Fibroblast of the conjunctiva (primary cell): ENCODE data around the gene DNAJC21.

Source experiments
- DNase-seq: peaks from one replicate; pipeline ENCODE4 v3.0.0-alpha.2; 2010; ENCODE audit warnings: low read depth

Gene DNAJC21

DNA sequence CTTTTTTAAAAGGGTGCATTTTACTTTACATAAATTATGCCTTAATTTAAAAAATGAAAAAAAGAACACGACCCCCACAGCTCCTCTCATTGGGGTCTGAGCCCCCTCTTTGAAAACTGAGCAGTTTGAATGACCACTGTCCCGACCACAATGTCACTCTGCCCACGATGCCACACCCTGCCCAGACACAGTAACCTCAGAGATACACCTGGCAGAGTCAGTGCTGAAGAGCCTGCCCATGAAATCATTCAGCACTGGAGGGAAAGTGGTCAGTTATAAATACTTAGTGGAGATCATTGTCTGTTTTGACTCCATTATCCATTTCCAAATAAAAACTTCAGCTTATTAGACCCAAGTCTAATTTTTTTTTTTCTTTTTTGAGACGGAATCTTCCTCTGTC is 49.3 kb downstream of the DNAJC21 start:
- no peak for DNase-seq

- no peak for DNase-seq
Measured at GRCh38 chr5:34982823-34983222, 53.5 kb downstream of the DNAJC21 start.

- no peak for DNase-seq
Measured at GRCh38 chr5:34986965-34987364, 57.6 kb downstream of the DNAJC21 start.

DNA sequence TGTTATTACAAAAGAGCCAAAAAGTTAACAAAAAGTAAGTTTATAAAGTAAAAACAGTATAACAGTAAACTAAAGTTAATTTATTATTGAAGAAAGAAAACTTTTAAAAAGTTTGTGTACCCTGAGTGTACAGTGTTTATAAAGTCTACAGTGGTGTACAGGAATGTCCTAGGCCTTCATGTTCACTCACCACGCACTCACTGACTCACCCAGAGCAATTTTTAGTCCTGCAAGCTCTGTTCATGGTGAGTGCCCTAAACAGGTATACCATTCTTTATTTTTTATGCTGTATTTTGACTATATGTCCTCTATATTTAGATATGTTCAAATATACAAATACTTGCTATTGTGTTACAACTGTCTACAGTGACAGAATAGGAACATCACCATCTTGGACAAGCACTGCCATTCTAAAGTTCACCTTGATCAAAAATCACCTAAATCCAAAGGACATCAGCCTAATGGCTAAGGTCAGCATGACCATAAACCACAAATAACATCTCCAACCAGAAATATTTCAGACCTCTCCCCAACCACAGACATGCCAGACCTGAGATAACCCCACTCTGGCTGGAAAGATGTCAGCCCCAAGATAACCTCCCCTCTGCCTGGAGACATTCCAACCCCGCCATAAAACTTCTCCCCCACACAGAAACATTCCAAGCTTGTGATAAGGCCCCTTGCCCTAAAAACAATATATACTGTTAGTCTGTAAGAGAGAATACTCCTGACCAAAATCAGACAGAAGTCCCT is 62.3 kb downstream of the DNAJC21 start:
- DNase-seq = no peak

DNA sequence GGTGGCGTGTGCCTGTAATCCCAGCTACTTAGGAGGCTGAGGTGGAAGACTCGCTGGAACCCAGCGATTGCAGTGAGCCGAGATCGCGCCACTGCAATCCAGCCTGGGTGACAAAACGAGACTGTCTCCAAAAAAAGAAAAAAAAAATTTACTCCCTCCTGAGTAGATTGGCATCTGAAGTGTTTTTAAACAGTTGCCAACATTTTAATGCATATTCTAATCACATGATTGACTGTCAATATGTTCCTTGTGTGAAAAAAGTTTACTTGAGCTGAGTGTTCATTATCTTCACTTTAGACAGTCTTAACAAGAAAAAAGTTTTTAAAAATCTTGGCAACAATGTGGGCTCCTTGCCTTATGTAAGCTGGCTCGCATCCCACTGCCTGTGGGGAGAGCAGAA is 64.6 kb downstream of the DNAJC21 start:
- no peak for DNase-seq

GRCh38 chr5:34996261-34996660 is 66.9 kb downstream of the DNAJC21 start:
- DNase-seq = no peak

- DNase-seq = peak; percentile 14
Measured at GRCh38 chr5:34998058-34998789, 68.9 kb downstream of the DNAJC21 start.

GRCh38 chr5:35001842-35002241 is 72.5 kb downstream of the DNAJC21 start:
- DNase-seq = no peak

DNA sequence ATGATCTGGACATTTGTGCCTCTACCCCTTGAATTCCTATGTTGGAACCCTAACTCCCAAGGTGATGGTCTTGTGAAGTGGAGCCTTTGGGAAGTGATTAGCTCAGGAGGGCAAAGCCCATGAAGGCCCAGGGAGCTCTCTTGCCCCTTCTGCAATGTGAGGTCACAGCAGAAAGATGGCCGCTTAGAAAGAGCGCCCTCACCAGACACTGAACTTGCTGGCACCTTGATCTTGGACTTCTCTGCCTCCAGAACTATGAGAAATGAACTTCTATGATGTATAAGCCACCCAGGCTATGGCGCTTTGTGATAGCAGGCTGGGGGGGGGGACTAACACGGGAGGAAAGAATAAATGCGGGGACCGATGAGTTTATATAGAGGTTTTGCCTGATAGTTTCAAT is 73.1 kb downstream of the DNAJC21 start:
- DNase-seq = no peak

GRCh38 chr5:35003018-35003957 is 73.9 kb downstream of the DNAJC21 start:
- peak; percentile 10 for DNase-seq

DNA sequence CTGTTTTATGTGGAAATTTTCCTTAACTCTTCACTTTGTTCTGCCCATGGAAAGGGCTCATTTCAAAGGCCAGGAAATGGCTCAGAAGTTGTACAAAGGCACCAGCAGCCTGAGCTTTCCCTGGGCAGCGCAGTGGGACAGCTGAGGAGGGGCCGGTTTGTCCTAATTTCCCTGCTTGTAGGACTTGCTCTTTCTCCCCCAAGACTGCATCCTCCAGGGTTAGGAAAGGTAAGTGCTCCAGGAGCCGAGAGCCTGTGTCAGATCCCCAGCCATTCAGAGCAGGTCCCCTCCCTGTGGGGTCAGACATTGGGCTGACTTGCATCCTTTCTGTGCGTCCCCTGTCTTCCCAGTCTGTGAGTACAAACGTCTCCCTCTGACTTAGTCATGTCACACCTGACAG is 74.8 kb downstream of the DNAJC21 start:
- no peak for DNase-seq

- DNase-seq = no peak
Measured at GRCh38 chr5:35004771-35005170, 75.4 kb downstream of the DNAJC21 start.
